CD14-positive monocyte (primary cell): ENCODE results near the gene KISS1. TPM values are rescaled to one million over a fixed set of nuclear protein-coding genes. Genes with fewer than 3 reads are reported as not detected.

ENCODE experiments used
- DNase-seq, 3 donors: peaks; one replicate each; pipeline ENCODE4 v3.0.0-alpha.2; 2011 to 2022
- H2AFZ ChIP-seq: 2 replicates; pipeline ENCODE4 v1.6.0; 2012; ENCODE audit warnings: mild to moderate bottlenecking, low read depth, low read length, inconsistent platforms; ENCODE audit not compliant: insufficient read depth, poor library complexity, severe bottlenecking
- H3K27ac ChIP-seq, 2 donors: 1 replicate in 1 of 2; 2 replicates in 1 of 2; pipeline ENCODE4 v1.5.1; 2012 to 2013; ENCODE audit warnings: low read length in 2 of 2, control low read depth in 1 of 2, inconsistent platforms in 1 of 2, low read depth in 1 of 2, mild to moderate bottlenecking in 1 of 2
- H3K27me3 ChIP-seq, 2 donors: one replicate each; pipeline versions ENCODE4 v1.6.0 to v1.6.1; 2011 to 2013; ENCODE audit warnings: low read length in 2 of 2; ENCODE audit not compliant: control insufficient read depth in 2 of 2, insufficient read depth in 2 of 2
- H3K36me3 ChIP-seq, 2 donors: replicated peaks in 1 of 2; 1 replicate in 1 of 2; 2 replicates in 1 of 2; pipeline versions ENCODE4 v1.5.1 to v1.6.1; 2012 to 2013; ENCODE audit warnings: low read length in 2 of 2, control low read depth in 1 of 2, inconsistent platforms in 1 of 2, mild to moderate bottlenecking in 1 of 2; ENCODE audit not compliant: insufficient read depth in 2 of 2, control insufficient read depth in 1 of 2
- H3K4me1 ChIP-seq, 2 donors: 1 replicate in 1 of 2; 2 replicates in 1 of 2; pipeline versions ENCODE4 v1.5.1 to v1.6.1; 2012 to 2013; ENCODE audit warnings: low read length in 2 of 2, control low read depth in 1 of 2, inconsistent platforms in 1 of 2, mild to moderate bottlenecking in 1 of 2, moderate library complexity in 1 of 2; ENCODE audit not compliant: insufficient read depth in 2 of 2, control insufficient read depth in 1 of 2
- H3K4me2 ChIP-seq: replicated peaks from 2 replicates; pipeline ENCODE3; 2012; ENCODE audit warnings: low read length, moderate library complexity, mild to moderate bottlenecking; ENCODE audit not compliant: poor library complexity, severe bottlenecking; ENCODE audit errors: extremely low read depth
- H3K4me3 ChIP-seq, 3 experiments: fragments of 200-600 bp in 1 of 3; sonication (generic) in 1 of 3; replicated peaks in 1 of 3; 1 replicate in 2 of 3; 2 replicates in 1 of 3; pipeline ENCODE4 v1.5.1; 2011 to 2013; ENCODE audit warnings: low read length in 3 of 3, mild to moderate bottlenecking in 3 of 3, control low read depth in 2 of 3, low read depth in 2 of 3, inconsistent platforms in 1 of 3, moderate library complexity in 1 of 3
- H3K79me2 ChIP-seq: 2 replicates; pipeline ENCODE4 v1.6.0; 2012; ENCODE audit warnings: mild to moderate bottlenecking, control low read depth, inconsistent platforms, low read length, moderate library complexity; ENCODE audit not compliant: insufficient read depth
- H3K9ac ChIP-seq: 2 replicates; pipeline ENCODE4 v1.6.0; 2017; ENCODE audit warnings: low read length, mild to moderate bottlenecking; ENCODE audit not compliant: insufficient read depth, poor library complexity, severe bottlenecking
- H3K9me3 ChIP-seq, 2 donors: replicated peaks in 1 of 2; 1 replicate in 1 of 2; 2 replicates in 1 of 2; pipeline versions ENCODE4 v1.5.1 to v1.6.1; 2012 to 2013; ENCODE audit warnings: low read length in 2 of 2, control low read depth in 1 of 2; ENCODE audit not compliant: control insufficient read depth in 1 of 2, insufficient read depth in 1 of 2
- H4K20me1 ChIP-seq: 2 replicates; pipeline ENCODE4 v1.6.0; 2012; ENCODE audit warnings: mild to moderate bottlenecking, low read length, control low read depth, moderate library complexity; ENCODE audit not compliant: insufficient read depth
- H3K27ac Mint-ChIP-seq, 7 donors: one replicate each; pipeline ENCODE4 v1.8.0; 2020; ENCODE audit warnings: mild to moderate bottlenecking in 7 of 7, mixed read lengths in 7 of 7, moderate library complexity in 6 of 7, inconsistent platforms in 2 of 7
- H3K27me3 Mint-ChIP-seq, 3 donors: one replicate each; pipeline ENCODE4 v1.8.0; 2021 to 2022; ENCODE audit warnings: low read depth in 3 of 3, mild to moderate bottlenecking in 3 of 3, mixed read lengths in 3 of 3, moderate library complexity in 3 of 3, inconsistent platforms in 1 of 3
- H3K36me3 Mint-ChIP-seq, 2 donors: one replicate each; pipeline ENCODE4 v1.8.0; 2020; ENCODE audit warnings: mixed read lengths in 2 of 2, inconsistent platforms in 1 of 2, mild to moderate bottlenecking in 1 of 2
- H3K4me1 Mint-ChIP-seq: one replicate; pipeline ENCODE4 v1.8.0; 2020; ENCODE audit warnings: mild to moderate bottlenecking, mixed read lengths
- H3K4me3 Mint-ChIP-seq, 2 donors: one replicate each; pipeline ENCODE4 v1.8.0; 2020; ENCODE audit warnings: mild to moderate bottlenecking in 2 of 2, mixed read lengths in 2 of 2, moderate library complexity in 1 of 2
- H3K9me3 Mint-ChIP-seq, 7 donors: one replicate each; pipeline ENCODE4 v1.8.0; 2020 to 2022; ENCODE audit warnings: mixed read lengths in 7 of 7, mild to moderate bottlenecking in 6 of 7, moderate library complexity in 6 of 7, inconsistent platforms in 2 of 7
- CTCF ChIP-seq: fragments of 200-600 bp; IDR thresholded peaks from one replicate; pipeline ENCODE4 v1.8.0; 2022; ENCODE audit warnings: antibody characterized with exemption, mild to moderate bottlenecking
- WGBS: methylation state at CpG from one replicate; pipeline ENCODE4 v1.1.5; 2013; ENCODE audit warnings: missing lambda C conversion rate; ENCODE audit not compliant: insufficient coverage; 5-methylcytosine and 5-hydroxymethylcytosine counted together
- intact Hi-C, 2 donors: fragments of 100-400 bp; cut with micrococcal nuclease; formaldehyde crosslinking; loops; one replicate each; pipeline versions ENCODE4 v1.15.0 to v1.15.1; 2023
- polyA plus RNA-seq, 3 donors: library from polyadenylated mRNA; depleted of rRNA in 1 of 3; unstranded in 2 of 3; stranded (reverse) in 1 of 3; fragments of 300-500 nt in 2 of 3; fragments of >200 nt in 1 of 3; fragmentation: Illumina TruSeq in 2 of 3; gene quantifications; 1 replicate in 2 of 3; 2 replicates in 1 of 3; pipeline ENCODE4 v1.2.3, GENCODE V29; 2012 to 2021

The KISS1 gene
- polyA plus RNA-seq, 3 donors, result not detected

- H3K27ac ChIP-seq, result no peak overlapping the region
- no peak overlapping the region for H3K4me2 ChIP-seq
- intact Hi-C loops, result no loop called here
These were observed 46.4 kb downstream of the KISS1 start for GRCh38 chr1:204149635-204150565.

GRCh38 chr1:204149107-204149506 lies 47.2 kb downstream of the KISS1 start:
- H3K27ac Mint-ChIP-seq, result no peak overlapping the region
- H3K4me1 ChIP-seq, result peaks cover 9 to 18% of the 10 kb centered on the region in 2 donors
- H4K20me1 ChIP-seq, result no peaks in the 10 kb centered on the region
- H3K27me3 Mint-ChIP-seq, result peaks cover 36 to 43% (median 40%) of the 10 kb centered on the region in 3 donors
- H3K27ac ChIP-seq, result no peak overlapping the region
- no peak overlapping the region for H3K9ac ChIP-seq
- no peaks in the 10 kb centered on the region for H3K79me2 ChIP-seq
- no peak overlapping the region for H3K4me3 ChIP-seq
- peaks cover 8 to 35% of the 10 kb centered on the region in 2 donors for H3K27me3 ChIP-seq
- H3K4me2 ChIP-seq, result no peak overlapping the region
- WGBS, result 50% methylated on average over 2 of the region's 2 CpGs
- peak overlapping the region in 1 of 2 donors; percentile 28 for H3K4me3 Mint-ChIP-seq
- TF ChIP-seq CTCF, result no peak
- peaks cover 9% of the 10 kb centered on the region for H3K4me1 Mint-ChIP-seq
- intact Hi-C loops, result no loop called here
- H3K9me3 Mint-ChIP-seq, result peaks cover 0 to 2% (median 0%) of the 10 kb centered on the region in 7 donors
- no peak overlapping the region for H2AFZ ChIP-seq
- no peaks in the 10 kb centered on the region for H3K36me3 Mint-ChIP-seq
- H3K9me3 ChIP-seq, result no peaks in the 10 kb centered on the region
- no peaks in the 10 kb centered on the region for H3K36me3 ChIP-seq
- DNase-seq, result no peak

More at GRCh38 chr1:204149635-204150565, 46.4 kb downstream of the KISS1 start:
- H3K79me2 ChIP-seq, result no peaks in the 10 kb centered on the region
- no peak for DNase-seq
- peaks cover 9% of the 10 kb centered on the region for H3K4me1 Mint-ChIP-seq
- H4K20me1 ChIP-seq, result no peaks in the 10 kb centered on the region
- H3K9me3 ChIP-seq, result no peaks in the 10 kb centered on the region
- H3K36me3 Mint-ChIP-seq, result no peaks in the 10 kb centered on the region
- WGBS, result 92% methylated on average over 5 of the region's 16 CpGs
- H3K36me3 ChIP-seq, result no peaks in the 10 kb centered on the region
- peaks cover 0 to 2% (median 0%) of the 10 kb centered on the region in 7 donors for H3K9me3 Mint-ChIP-seq
- H3K27me3 ChIP-seq, result peaks cover 8 to 35% of the 10 kb centered on the region in 2 donors
- no peak overlapping the region for H2AFZ ChIP-seq
- no peak for TF ChIP-seq CTCF
- H3K9ac ChIP-seq, result no peak overlapping the region
- peaks cover 9 to 18% of the 10 kb centered on the region in 2 donors for H3K4me1 ChIP-seq
- H3K27me3 Mint-ChIP-seq, result peaks cover 38 to 45% (median 43%) of the 10 kb centered on the region in 3 donors
- H3K4me3 ChIP-seq, result no peak overlapping the region
- no peak overlapping the region for H3K27ac Mint-ChIP-seq
- H3K4me3 Mint-ChIP-seq, result peak overlapping the region in 1 of 2 donors; percentile 63
